GM12878 (cell line): ENCODE measurements around the gene NHLRC3. TPM values are rescaled to one million over a fixed set of nuclear protein-coding genes. Genes with fewer than 3 reads are reported as not detected.

ENCODE experiments used
- ATAC-seq: fragments of 200-7000 bp; cut with Tn5 transposase; 3 replicates; pipeline ENCODE4 v1.9.1; 2020; ENCODE audit warnings: mild to moderate bottlenecking, moderate library complexity
- Bru-seq: library from RNA; stranded (reverse); fragments of 400-500 nt; gene quantifications from one replicate; lab custom pipeline; 2021; lab: Mats Ljungman, UMichigan
- BruChase-seq, 2 experiments: library from RNA; stranded (reverse); fragments of 400-500 nt; gene quantifications; one replicate each; lab custom pipeline; 2021; lab: Mats Ljungman, UMichigan
- BruUV-seq: library from RNA; stranded (reverse); fragments of 400-500 nt; replicated peaks from 2 replicates; lab custom pipeline; 2021; lab: Mats Ljungman, UMichigan
- CTCF ChIA-PET: fragments of 300-600 bp; sonication (Branson Sonifier 250); formaldehyde crosslinking; extraction: SDS; loops from one replicate; lab custom pipeline; 2021; ENCODE audit warnings: inconsistent platforms; lab: Yijun Ruan, JAX
- POLR2A ChIA-PET: fragments of 350-600 bp; formaldehyde crosslinking; extraction: SDS; loops from one replicate; lab custom pipeline; 2021; ENCODE audit warnings: inconsistent platforms; lab: Charles Lee
- RAD21 ChIA-PET: fragments of 300-600 bp; sonication (Branson Sonifier 250); formaldehyde crosslinking; loops from one replicate; lab custom pipeline; 2023; ENCODE audit warnings: antibody characterized with exemption; ENCODE audit not compliant: unreplicated experiment; lab: Charles Lee
- SMC1A ChIA-PET: fragments of 300-600 bp; sonication (Branson Sonifier 250); formaldehyde crosslinking; loops from one replicate; lab custom pipeline; 2023; ENCODE audit not compliant: unreplicated experiment, uncharacterized antibody; lab: Charles Lee
- DNase-seq: peaks from one replicate; pipeline ENCODE4 v3.0.0-alpha.2; 2011; ENCODE audit warnings: low read depth, low spot score
- FAIRE-seq: peaks from 3 replicates; lab custom pipeline; 2011; peaks lifted over from hg19 to GRCh38; lab: Jason Lieb, UNC
- H2AFZ ChIP-seq: 2 replicates; pipeline ENCODE4 v1.6.0; 2011; ENCODE audit warnings: low read depth, low read length, control low read depth; ENCODE audit not compliant: control insufficient read depth
- H3K27ac ChIP-seq: 2 replicates; pipeline ENCODE4 v1.5.1; 2011; ENCODE audit warnings: control low read depth; ENCODE audit not compliant: control insufficient read depth, insufficient read depth
- H3K27me3 ChIP-seq, 2 experiments: replicated peaks in 1 of 2; 2 replicates each; pipeline versions ENCODE4 v1.6.0 to v1.6.1; 2011; ENCODE audit warnings: low read length in 1 of 2; ENCODE audit not compliant: control insufficient read depth in 2 of 2, insufficient read depth in 2 of 2
- H3K36me3 ChIP-seq, 2 experiments: 2 replicates each; pipeline ENCODE4 v1.5.1; 2011; ENCODE audit warnings: low read length in 1 of 2; ENCODE audit not compliant: control insufficient read depth in 2 of 2, insufficient read depth in 2 of 2
- H3K4me1 ChIP-seq: 2 replicates; pipeline ENCODE4 v1.6.1; 2011; ENCODE audit warnings: mild to moderate bottlenecking, low read length, moderate library complexity, mixed read lengths; ENCODE audit not compliant: control insufficient read depth, insufficient read depth
- H3K4me2 ChIP-seq: 2 replicates; pipeline ENCODE4 v1.6.0; 2011; ENCODE audit warnings: control low read depth; ENCODE audit not compliant: control insufficient read depth, insufficient read depth
- H3K4me3 ChIP-seq: fragments of 200-600 bp; sonication (generic); 2 replicates; pipeline ENCODE4 v1.5.1; 2016
- H3K79me2 ChIP-seq: 2 replicates; pipeline ENCODE4 v1.6.0; 2011; ENCODE audit warnings: low read length; ENCODE audit not compliant: control insufficient read depth, insufficient read depth
- H3K9ac ChIP-seq: 2 replicates; pipeline ENCODE4 v1.8.0; 2011; ENCODE audit warnings: low read length, control low read depth, mixed read lengths; ENCODE audit not compliant: control insufficient read depth, insufficient read depth
- H3K9me3 ChIP-seq: replicated peaks from 3 replicates; pipeline ENCODE4 v1.5.1; 2011; ENCODE audit warnings: mild to moderate bottlenecking, low read length; ENCODE audit not compliant: control insufficient read depth, insufficient read depth
- H4K20me1 ChIP-seq: 2 replicates; pipeline ENCODE4 v1.6.0; 2011; ENCODE audit not compliant: control insufficient read depth, insufficient read depth
- ATF7 ChIP-seq: fragments of 450-650 bp; IDR thresholded peaks from 2 replicates; pipeline ENCODE4 v1.6.1; 2016; ENCODE audit warnings: low read depth, mild to moderate bottlenecking
- GABPA ChIP-seq: IDR thresholded peaks from 2 replicates; pipeline ENCODE4 v1.6.1; 2014; ENCODE audit warnings: antibody characterized with exemption, low read depth, mild to moderate bottlenecking, inconsistent platforms
- HDAC2 ChIP-seq: fragments of 200-600 bp; sonication (generic); IDR thresholded peaks from 2 replicates; pipeline ENCODE4 v1.6.1; 2017
- LARP7 ChIP-seq: fragments of 450-650 bp; IDR thresholded peaks from 2 replicates; pipeline ENCODE4 v1.6.1; 2017; ENCODE audit warnings: mild to moderate bottlenecking
- MEF2A ChIP-seq: IDR thresholded peaks from 2 replicates; pipeline ENCODE4 v1.6.1; 2011; ENCODE audit warnings: low read depth, mild to moderate bottlenecking, low read length, moderate library complexity; ENCODE audit not compliant: insufficient read depth
- NBN ChIP-seq: fragments of 450-650 bp; IDR thresholded peaks from 2 replicates; pipeline ENCODE4 v1.6.1; 2016
- PML ChIP-seq: IDR thresholded peaks from 2 replicates; pipeline ENCODE4 v1.6.1; 2012; ENCODE audit warnings: low read length, inconsistent platforms
- RELB ChIP-seq: fragments of 450-650 bp; IDR thresholded peaks from 2 replicates; pipeline ENCODE4 v1.6.1; 2017; ENCODE audit warnings: low read depth, mild to moderate bottlenecking, moderate library complexity
- RUNX3 ChIP-seq: IDR thresholded peaks from 2 replicates; pipeline ENCODE4 v1.6.1; 2012; ENCODE audit warnings: low read length, inconsistent platforms
- SREBF2 ChIP-seq: IDR thresholded peaks from 2 replicates; pipeline ENCODE4 v1.6.1; 2012; ENCODE audit warnings: mild to moderate bottlenecking, low read length
- STAT1 ChIP-seq: fragments of 450-650 bp; conservative IDR thresholded peaks from 2 replicates; pipeline ENCODE4 v1.6.1; 2014; ENCODE audit warnings: antibody characterized with exemption, mild to moderate bottlenecking
- STAT3 ChIP-seq: IDR thresholded peaks from 2 replicates; pipeline ENCODE4 v1.6.1; 2011; ENCODE audit warnings: low read depth, low read length, improper control_type of control experiment
- TAF1 ChIP-seq: IDR thresholded peaks from 2 replicates; pipeline ENCODE4 v1.6.1; 2011; ENCODE audit warnings: mild to moderate bottlenecking, low read depth, low read length, borderline replicate concordance
- ZNF24 ChIP-seq: fragments of 450-650 bp; IDR thresholded peaks from 2 replicates; pipeline ENCODE4 v1.6.1; 2017; ENCODE audit warnings: antibody characterized with exemption, mild to moderate bottlenecking
- WGBS: methylation state at CpG from one replicate; pipeline ENCODE4 v1.1.6; 2016; ENCODE audit warnings: low lambda C conversion rate; ENCODE audit not compliant: insufficient replicate concordance, insufficient coverage; ENCODE audit errors: missing lambda C conversion rate; 5-methylcytosine and 5-hydroxymethylcytosine counted together
- in situ Hi-C: fragments of 300-500 bp; cut with MboI; formaldehyde crosslinking; loops from 9 replicates; pipeline ENCODE4 v1.14.3; 2018; ENCODE audit warnings: mixed read lengths
- intact Hi-C: fragments of 100-400 bp; cut with micrococcal nuclease; formaldehyde crosslinking; loops from one replicate; pipeline ENCODE4 v1.14.2; 2022; ENCODE audit not compliant: unreplicated experiment
- long read RNA-seq, 2 experiments: library from polyadenylated mRNA; unstranded; transcript quantifications; one replicate each; pipeline ENCODE4 v2.0.0, GENCODE V29; 2019 to 2020
- polyA minus RNA-seq, 3 experiments: library from RNA; depleted of rRNA, polyadenylated mRNA; stranded (reverse); fragments of >200 nt; gene quantifications; 2 replicates each; pipeline ENCODE4 v1.2.3, GENCODE V29; 2011
- polyA plus RNA-seq, 11 experiments: library from polyadenylated mRNA; depleted of rRNA in 4 of 11; unstranded in 6 of 11; stranded (reverse) in 5 of 11; fragments of >200 nt; fragmentation: Nextera tagmentation in 4 of 11; fragmentation: Illumina TruSeq in 1 of 11; extraction: Ambion mirVana in 4 of 11; extraction: Trizol in 1 of 11; gene quantifications; 1 replicate in 1 of 11; 2 replicates in 10 of 11; pipeline versions ENCODE4 v1.2.1 to v1.2.3, GENCODE V29; 2011 to 2016; ENCODE audit warnings: inconsistent platforms in 2 of 11, missing spikeins in 2 of 11, low read depth in 1 of 11
- total RNA-seq, 4 experiments: library from RNA; depleted of rRNA in 3 of 4; stranded (reverse); fragments of >200 nt in 3 of 4; fragmentation: Illumina TruSeq in 1 of 4; extraction: Trizol in 1 of 4; gene quantifications; 2 replicates each; pipeline versions ENCODE4 v1.2.1 to v1.2.3, GENCODE V29; 2013 to 2021

Gene NHLRC3, protein sequence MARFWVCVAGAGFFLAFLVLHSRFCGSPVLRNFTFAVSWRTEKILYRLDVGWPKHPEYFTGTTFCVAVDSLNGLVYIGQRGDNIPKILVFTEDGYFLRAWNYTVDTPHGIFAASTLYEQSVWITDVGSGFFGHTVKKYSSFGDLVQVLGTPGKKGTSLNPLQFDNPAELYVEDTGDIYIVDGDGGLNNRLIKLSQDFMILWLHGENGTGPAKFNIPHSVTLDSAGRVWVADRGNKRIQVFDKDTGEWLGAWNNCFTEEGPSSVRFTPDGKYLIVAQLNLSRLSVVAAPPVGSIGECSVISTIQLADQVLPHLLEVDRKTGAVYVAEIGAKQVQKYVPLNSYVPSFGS
- 111 and 117 TPM in 2 replicates for total RNA-seq (2013; cell fraction: nucleolus; rRNA removed)
- 19.3 and 27.5 TPM in 2 replicates for total RNA-seq (2014; rRNA removed)
- 25.9 and 27.8 TPM in 2 replicates for total RNA-seq (2014; rRNA removed; fragmentation: Illumina TruSeq; extraction: Trizol)
- total RNA-seq (2021): 16.4 and 17.9 TPM in 2 replicates
- polyA plus RNA-seq (2011; ENCODE audit: low read depth): 11.3 TPM
- 38.0 and 56.4 TPM in 2 replicates for polyA plus RNA-seq (2011; rRNA removed)
- 14.6 and 14.9 TPM in 2 replicates for polyA plus RNA-seq (2011; cell fraction: cytosol; rRNA removed)
- 49.7 and 75.6 TPM in 2 replicates for polyA plus RNA-seq (2011; cell fraction: nucleus; rRNA removed)
- 13.6 and 17.3 TPM in 2 replicates for polyA plus RNA-seq (2012)
- polyA plus RNA-seq (2014; fragmentation: Illumina TruSeq; extraction: Trizol): 22.3 and 30.9 TPM in 2 replicates
- 10 to 100 TPM in 1 of 2 experiments, 1 to 10 TPM in 1; 8.3 to 11.8 TPM for polyA plus RNA-seq (2014; fragmentation: Nextera tagmentation; extraction: Ambion mirVana)
- 20.8 and 26.0 TPM in 2 replicates for polyA plus RNA-seq (2014; rRNA removed)
- 10 to 100 TPM; 12.7 to 18.5 TPM for polyA plus RNA-seq (2016; fragmentation: Nextera tagmentation; extraction: Ambion mirVana)
- 32.0 and 39.8 TPM in 2 replicates for polyA minus RNA-seq (2011; rRNA and poly(A)+ RNA removed)
- polyA minus RNA-seq (2011; cell fraction: cytosol; rRNA and poly(A)+ RNA removed): 10.4 and 11.5 TPM in 2 replicates
- 31.1 and 67.1 TPM in 2 replicates for polyA minus RNA-seq (2011; cell fraction: nucleus; rRNA and poly(A)+ RNA removed)
- Bru-seq, nascent RNA: percentile 92 among the genes with signal in this experiment
- percentile 98 among the genes with signal in this experiment for BruChase-seq, experiment 1, labeled RNA remaining after a 6-hour chase
- percentile 97 among the genes with signal in this experiment for BruChase-seq, experiment 2, labeled RNA remaining after a 2-hour chase
- long read RNA-seq, experiment 1, partial matches to known transcripts: 4 of 10 reads
- long read RNA-seq, experiment 1, other reads (novel, unspliced or antisense): 0 of 10 reads
- long read RNA-seq, experiment 2, transcript NHLRC3-202 (7 exons, 3,549 nt): major isoform, 25 of 79 reads
- long read RNA-seq, experiment 2, transcript NHLRC3-201 (6 exons, 3,275 nt): minor isoform, 8 of 79 reads
- long read RNA-seq, experiment 2, partial matches to known transcripts: 27 of 79 reads
- long read RNA-seq, experiment 2, other reads (novel, unspliced or antisense): 19 of 79 reads

GRCh38 chr13:39037880-39038568 lies at the start of gene NHLRC3, which contains the start of gene PROSER1:
TSS of gene NHLRC3 (plus strand) at chr13:39038456. CDS start at chr13:39038640, 184 bp downstream.
TSS of gene PROSER1 (minus strand) at chr13:39038089. CDS start at chr13:39037242, 847 bp downstream.
- Histone ChIP-seq H3K79me2 (peaks cover 69% of the 10 kb centered on the region), H2AFZ (peak within 1 kb of the TSS; percentile 97), H3K4me3 (peak within 1 kb of the TSS; percentile 95), H3K9ac (peak within 1 kb of the TSS; percentile 94), H3K4me2 (peak within 1 kb of the TSS; percentile 85), H3K36me3 (peaks cover 0 to 4% of the 10 kb centered on the region in 2 experiments; a peak in 1 of 4 replicates), H3K9me3 (no peaks in the 10 kb centered on the region), H4K20me1 (no peaks in the 10 kb centered on the region), H3K4me1 (peaks cover 5% of the 10 kb centered on the region), H3K27me3 (no peaks in the 10 kb centered on the region), H3K27ac (peak within 1 kb of the TSS; percentile 93)
- in situ Hi-C loops (no loop called here), intact Hi-C loops (loop anchor here (10.0 kb wide), 1 partner anchor 693 kb away; the partner anchor contains the start of gene UFM1)
- no TSS peak for BruUV-seq
- RAD21 ChIA-PET: interaction anchor here (1.1 to 2.4 kb wide), 3 partner anchors 13 to 20 kb away, joined by 3 to 12 read pairs (median 4); no protein-coding TSS in a partner anchor
- WGBS: 1% methylated on average over 41 of the region's 41 CpGs
- POLR2A ChIA-PET: interaction anchor here (0.6 to 1.2 kb wide), 3 partner anchors 8 to 65 kb away, joined by 3 to 7 read pairs (median 6); no protein-coding TSS in a partner anchor
- SMC1A ChIA-PET: interaction anchor here (0.6 to 1.5 kb wide), 10 partner anchors 8 to 222 kb away, joined by 3 to 4 read pairs (median 3); no protein-coding TSS in a partner anchor
- FAIRE-seq (peak; percentile 79), DNase-seq (peak; percentile 63), ATAC-seq (peak; percentile 85)
- CTCF ChIA-PET: interaction anchor here (1.5 to 2.7 kb wide), 3 partner anchors 12 to 575 kb away, joined by 3 to 11 read pairs (median 4); no protein-coding TSS in a partner anchor
- TF ChIP-seq TAF1 (peak; percentile 73), ZNF24 (no peak), RELB (peak; percentile 98), PML (peak; percentile 77), SREBF2 (no peak), STAT3 (no peak), RUNX3 (peak; percentile 44; the same call in 1 of the 2 replicates), STAT1 (peak; percentile 94), MEF2A (no peak), GABPA (peak; percentile 79), NBN (peak; percentile 89), LARP7 (peak; percentile 100), HDAC2 (no peak), ATF7 (peak; percentile 56)
